ENCODE results near the gene TNNI3.

DNA sequence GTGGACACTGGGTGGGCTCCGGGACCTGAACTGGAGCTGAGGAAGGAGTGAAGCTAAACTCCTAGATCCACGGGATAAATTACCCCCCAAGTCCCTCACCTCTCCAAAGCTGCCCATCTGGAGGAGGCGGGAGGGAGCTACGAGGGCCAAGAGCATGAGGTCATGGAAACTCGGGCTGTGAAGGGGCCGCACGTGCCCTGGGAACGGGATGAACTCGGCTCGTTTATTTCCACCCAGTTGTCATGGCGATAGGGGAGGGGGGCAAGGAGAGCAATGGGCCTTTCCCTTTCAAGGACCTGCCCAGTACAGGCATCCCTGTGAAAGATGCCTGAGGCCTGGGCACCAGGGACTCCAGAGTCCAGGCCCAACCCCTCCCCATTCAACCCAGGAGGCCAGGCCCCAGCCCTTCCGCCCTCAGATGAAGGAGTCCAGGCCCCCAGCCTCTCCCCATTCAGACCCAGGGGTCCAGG is 43.9 kb downstream of the TNNI3 start:
- TF ChIP-seq EP300 (IDR thresholded peaks at IDR 0.05; ENCODE audit: borderline replicate concordance in 1 of 2, low read depth in 1 of 2, low read length in 1 of 2) (no peak), RAD21 (IDR thresholded peaks at IDR 0.05; ENCODE audit: low read length) (no peak), SMC3 (IDR thresholded peaks at IDR 0.05; ENCODE audit: low read depth, low read length) (no peak), POLR2AphosphoS5 (IDR thresholded peaks at IDR 0.05; ENCODE audit: low read depth, low read length) (no peak), TCF12 (IDR thresholded peaks at IDR 0.05) (no peak), CHD2 (IDR thresholded peaks at IDR 0.05; ENCODE audit: low read length, partially characterized antibody) (no peak), FOXJ3 (CRISPR knock-in tag; IDR thresholded peaks at IDR 0.05) (no peak), ELF1 (IDR thresholded peaks at IDR 0.05) (no peak)
- TF ChIP-seq, protein P1, sequence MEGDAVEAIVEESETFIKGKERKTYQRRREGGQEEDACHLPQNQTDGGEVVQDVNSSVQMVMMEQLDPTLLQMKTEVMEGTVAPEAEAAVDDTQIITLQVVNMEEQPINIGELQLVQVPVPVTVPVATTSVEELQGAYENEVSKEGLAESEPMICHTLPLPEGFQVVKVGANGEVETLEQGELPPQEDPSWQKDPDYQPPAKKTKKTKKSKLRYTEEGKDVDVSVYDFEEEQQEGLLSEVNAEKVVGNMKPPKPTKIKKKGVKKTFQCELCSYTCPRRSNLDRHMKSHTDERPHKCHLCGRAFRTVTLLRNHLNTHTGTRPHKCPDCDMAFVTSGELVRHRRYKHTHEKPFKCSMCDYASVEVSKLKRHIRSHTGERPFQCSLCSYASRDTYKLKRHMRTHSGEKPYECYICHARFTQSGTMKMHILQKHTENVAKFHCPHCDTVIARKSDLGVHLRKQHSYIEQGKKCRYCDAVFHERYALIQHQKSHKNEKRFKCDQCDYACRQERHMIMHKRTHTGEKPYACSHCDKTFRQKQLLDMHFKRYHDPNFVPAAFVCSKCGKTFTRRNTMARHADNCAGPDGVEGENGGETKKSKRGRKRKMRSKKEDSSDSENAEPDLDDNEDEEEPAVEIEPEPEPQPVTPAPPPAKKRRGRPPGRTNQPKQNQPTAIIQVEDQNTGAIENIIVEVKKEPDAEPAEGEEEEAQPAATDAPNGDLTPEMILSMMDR (IDR thresholded peaks at IDR 0.05): no peak
- TF ChIP-seq, protein P2, sequence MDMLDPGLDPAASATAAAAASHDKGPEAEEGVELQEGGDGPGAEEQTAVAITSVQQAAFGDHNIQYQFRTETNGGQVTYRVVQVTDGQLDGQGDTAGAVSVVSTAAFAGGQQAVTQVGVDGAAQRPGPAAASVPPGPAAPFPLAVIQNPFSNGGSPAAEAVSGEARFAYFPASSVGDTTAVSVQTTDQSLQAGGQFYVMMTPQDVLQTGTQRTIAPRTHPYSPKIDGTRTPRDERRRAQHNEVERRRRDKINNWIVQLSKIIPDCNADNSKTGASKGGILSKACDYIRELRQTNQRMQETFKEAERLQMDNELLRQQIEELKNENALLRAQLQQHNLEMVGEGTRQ (IDR thresholded peaks at IDR 0.05; ENCODE audit: borderline replicate concordance, low read depth, low read length): no peak

Data from SK-N-SH (cell line).